ENCODE measurements around the gene CCDC33.

CCDC33 gene

GRCh38 chr15:74311734-74312444 lies 75.8 kb downstream of the CCDC33 start:
- DNase-seq (ENCODE audit: low spot score) (no peak), FAIRE-seq (peak; percentile 46)

GRCh38 chr15:74312445-74313007 lies 76.4 kb downstream of the CCDC33 start:
- FAIRE-seq (no peak), DNase-seq (ENCODE audit: low spot score) (no peak)

- FAIRE-seq, result no peak
- DNase-seq (ENCODE audit: low spot score), result no peak
These were observed 77.8 kb downstream of the CCDC33 start for GRCh38 chr15:74313889-74314288.

GRCh38 chr15:74314795-74315438 lies 78.8 kb downstream of the CCDC33 start:
- DNase-seq (ENCODE audit: low spot score), result peak; percentile 48
- FAIRE-seq, result no peak

GRCh38 chr15:74315626-74316025 lies 79.5 kb downstream of the CCDC33 start:
- DNase-seq (ENCODE audit: low spot score) (peak; percentile 43), FAIRE-seq (no peak)

- DNase-seq (ENCODE audit: low spot score) (no peak), FAIRE-seq (no peak)
These were observed 80.0 kb downstream of the CCDC33 start for GRCh38 chr15:74316141-74316540.

- DNase-seq (ENCODE audit: low spot score) (peak; percentile 80), FAIRE-seq (no peak)
These were observed 81.8 kb downstream of the CCDC33 start for GRCh38 chr15:74317820-74318375.

GRCh38 chr15:74318376-74319137 lies 82.4 kb downstream of the CCDC33 start:
- DNase-seq (ENCODE audit: low spot score), result peak; percentile 57
- no peak for FAIRE-seq

GRCh38 chr15:74319138-74319460 lies 83.0 kb downstream of the CCDC33 start:
- FAIRE-seq (no peak), DNase-seq (ENCODE audit: low spot score) (no peak)

- FAIRE-seq, result no peak
- no peak for DNase-seq (ENCODE audit: low spot score)
These were observed 83.6 kb downstream of the CCDC33 start for GRCh38 chr15:74319596-74320351.

GRCh38 chr15:74320352-74321247 lies 84.5 kb downstream of the CCDC33 start:
- FAIRE-seq (no peak), DNase-seq (ENCODE audit: low spot score) (peak; percentile 43)

- FAIRE-seq (peak; percentile 59), DNase-seq (ENCODE audit: low spot score) (peak; percentile 73)
These were observed 86.5 kb downstream of the CCDC33 start for GRCh38 chr15:74322558-74323180.

- FAIRE-seq (no peak), DNase-seq (ENCODE audit: low spot score) (no peak)
These were observed 88.6 kb downstream of the CCDC33 start for GRCh38 chr15:74324714-74325113.

- FAIRE-seq, result no peak
- DNase-seq (ENCODE audit: low spot score), result no peak
These were observed 90.6 kb downstream of the CCDC33 start for GRCh38 chr15:74326746-74327145.

GRCh38 chr15:74327756-74328155 lies 91.6 kb downstream of the CCDC33 start:
- DNase-seq (ENCODE audit: low spot score), result no peak
- no peak for FAIRE-seq

GRCh38 chr15:74328331-74329056 lies 92.4 kb downstream of the CCDC33 start:
- FAIRE-seq (no peak), DNase-seq (ENCODE audit: low spot score) (no peak)

GRCh38 chr15:74330861-74331408 lies 94.8 kb downstream of the CCDC33 start:
- FAIRE-seq, result no peak
- no peak for DNase-seq (ENCODE audit: low spot score)

GRCh38 chr15:74332011-74332410 lies 95.9 kb downstream of the CCDC33 start:
- DNase-seq (ENCODE audit: low spot score) (no peak), FAIRE-seq (no peak)

- no peak for FAIRE-seq
- DNase-seq (ENCODE audit: low spot score), result no peak
These were observed 96.5 kb downstream of the CCDC33 start for GRCh38 chr15:74332611-74333010.
